OCI-LY3 (cell line): ENCODE measurements around the gene ZBTB43.

Source experiments
- H2AFZ ChIP-seq: fragments of 200-600, 300-600 bp; shearing (Covaris generic); 2 replicates; pipeline ENCODE4 v1.6.0; 2014; ENCODE audit warnings: antibody characterized with exemption, low read depth, low read length
- H3K27ac ChIP-seq: fragments of 200-600, 300-600 bp; sonication (generic); 2 replicates; pipeline ENCODE4 v1.5.1; 2014; ENCODE audit warnings: mild to moderate bottlenecking, low read length, moderate library complexity, mixed read lengths
- H3K27me3 ChIP-seq: fragments of 200-600, 300-600 bp; sonication (generic); 2 replicates; pipeline ENCODE4 v1.6.1; 2014; ENCODE audit warnings: low read depth, low read length, mixed read lengths
- H3K36me3 ChIP-seq: fragments of 200-600, 300-600 bp; sonication (generic); replicated peaks from 2 replicates; pipeline ENCODE3; 2014; ENCODE audit warnings: low read depth, low read length, mixed read lengths
- H3K4me1 ChIP-seq: fragments of 300-600, 200-600 bp; sonication (generic); 2 replicates; pipeline ENCODE4 v1.6.1; 2014; ENCODE audit warnings: low read length, mixed read lengths
- H3K4me2 ChIP-seq: fragments of 200-600, 300-600 bp; sonication (generic); 2 replicates; pipeline ENCODE4 v1.6.1; 2014; ENCODE audit warnings: low read length, mixed read lengths
- H3K4me3 ChIP-seq: fragments of 300-600, 200-600 bp; sonication (generic); 2 replicates; pipeline ENCODE4 v1.5.1; 2014; ENCODE audit warnings: antibody characterized with exemption, mild to moderate bottlenecking, low read length, moderate library complexity
- H3K79me2 ChIP-seq: fragments of 300-600, 200-600 bp; shearing (Covaris generic); 2 replicates; pipeline ENCODE4 v1.6.1; 2014; ENCODE audit warnings: mild to moderate bottlenecking, low read length, mixed read lengths
- H3K9ac ChIP-seq: fragments of 300-600, 200-600 bp; shearing (Covaris generic); 2 replicates; pipeline ENCODE4 v1.6.0; 2014; ENCODE audit warnings: mild to moderate bottlenecking, low read length, moderate library complexity
- H3K9me3 ChIP-seq: fragments of 200-600, 300-600 bp; shearing (Covaris generic); 2 replicates; pipeline ENCODE4 v1.6.1; 2014; ENCODE audit warnings: low read length, mixed read lengths; ENCODE audit not compliant: insufficient read depth
- H4K20me1 ChIP-seq: fragments of 200-600, 300-600 bp; sonication (generic); 2 replicates; pipeline ENCODE4 v1.6.1; 2016; ENCODE audit warnings: low read length, mixed read lengths; ENCODE audit not compliant: insufficient read depth
- CTCF ChIP-seq: fragments of 200-600, 300-600 bp; sonication (generic); IDR thresholded peaks from 2 replicates; pipeline ENCODE4 v1.5.1; 2014; ENCODE audit warnings: antibody characterized with exemption, low read length, low read depth
- EZH2phosphoT487 ChIP-seq: fragments of 200-600 bp; shearing (Covaris generic); IDR thresholded peaks from 2 replicates; pipeline ENCODE4 v1.6.1; 2018; ENCODE audit warnings: antibody characterized with exemption, mixed run types, low read depth

The ZBTB43 gene

GRCh38 chr9:126886897-126887296 is 82.1 kb downstream of the ZBTB43 start:
- Histone ChIP-seq H4K20me1 (peaks cover 10% of the 10 kb centered on the region), H3K4me3 (no peak overlapping the region), H3K36me3 (peaks cover 6% of the 10 kb centered on the region), H2AFZ (no peak overlapping the region), H3K27ac (no peak overlapping the region), H3K4me2 (no peak overlapping the region), H3K9ac (no peak overlapping the region), H3K9me3 (no peaks in the 10 kb centered on the region), H3K79me2 (no peaks in the 10 kb centered on the region), H3K27me3 (no peaks in the 10 kb centered on the region), H3K4me1 (no peaks in the 10 kb centered on the region)
- TF ChIP-seq EZH2phosphoT487 (no peak), CTCF (no peak)
